Uterus (tissue), 2 donors: Measurements from ENCODE around the gene TMED6.

Experiments
- POLR2A ChIP-seq, 2 donors: fragments of 450-650 bp; IDR thresholded peaks; one replicate each; pipeline ENCODE4 v1.6.1; 2016; ENCODE audit warnings: antibody characterized with exemption in 2 of 2, mild to moderate bottlenecking in 1 of 2, moderate library complexity in 1 of 2
- TF ChIP-seq, protein P1 (sequence below), 4 experiments: fragments of 200-600 bp in 2 of 4; fragments of 450-650 bp in 2 of 4; sonication (generic) in 2 of 4; IDR thresholded peaks; one replicate each; pipeline ENCODE4 v1.5.1; 2016 to 2019; ENCODE audit warnings: antibody characterized with exemption in 4 of 4, mild to moderate bottlenecking in 2 of 4, moderate library complexity in 1 of 4

DNA sequence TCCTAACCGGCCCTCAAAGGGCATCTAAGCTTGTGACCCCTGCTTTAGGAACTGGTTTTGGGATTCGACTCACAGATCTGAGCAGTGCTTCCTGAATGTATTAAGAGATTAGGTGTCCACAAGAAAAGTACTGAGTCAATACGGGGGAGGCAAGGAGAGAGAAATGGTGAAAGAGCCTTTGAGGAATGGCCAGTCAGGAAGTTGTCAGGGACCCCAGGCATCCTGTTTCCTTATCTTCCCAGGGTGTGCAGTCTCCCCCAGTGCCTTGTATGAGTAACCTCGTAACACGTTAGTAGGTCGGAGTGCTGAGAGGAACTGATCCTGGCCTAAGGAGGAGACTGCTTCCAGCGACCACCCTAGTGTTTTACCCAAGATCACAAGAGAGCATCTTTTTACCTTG lies 16.4 kb upstream of the TMED6 start:
- TF ChIP-seq, protein P1, sequence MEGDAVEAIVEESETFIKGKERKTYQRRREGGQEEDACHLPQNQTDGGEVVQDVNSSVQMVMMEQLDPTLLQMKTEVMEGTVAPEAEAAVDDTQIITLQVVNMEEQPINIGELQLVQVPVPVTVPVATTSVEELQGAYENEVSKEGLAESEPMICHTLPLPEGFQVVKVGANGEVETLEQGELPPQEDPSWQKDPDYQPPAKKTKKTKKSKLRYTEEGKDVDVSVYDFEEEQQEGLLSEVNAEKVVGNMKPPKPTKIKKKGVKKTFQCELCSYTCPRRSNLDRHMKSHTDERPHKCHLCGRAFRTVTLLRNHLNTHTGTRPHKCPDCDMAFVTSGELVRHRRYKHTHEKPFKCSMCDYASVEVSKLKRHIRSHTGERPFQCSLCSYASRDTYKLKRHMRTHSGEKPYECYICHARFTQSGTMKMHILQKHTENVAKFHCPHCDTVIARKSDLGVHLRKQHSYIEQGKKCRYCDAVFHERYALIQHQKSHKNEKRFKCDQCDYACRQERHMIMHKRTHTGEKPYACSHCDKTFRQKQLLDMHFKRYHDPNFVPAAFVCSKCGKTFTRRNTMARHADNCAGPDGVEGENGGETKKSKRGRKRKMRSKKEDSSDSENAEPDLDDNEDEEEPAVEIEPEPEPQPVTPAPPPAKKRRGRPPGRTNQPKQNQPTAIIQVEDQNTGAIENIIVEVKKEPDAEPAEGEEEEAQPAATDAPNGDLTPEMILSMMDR (IDR thresholded peaks at IDR 0.05): no peak
- TF ChIP-seq POLR2A (IDR thresholded peaks at IDR 0.05): no peak
